GM12801 (cell line): ENCODE data around the gene TOLLIP.

ENCODE experiments used
- TF ChIP-seq, protein P1 (sequence below): IDR thresholded peaks from one replicate; pipeline ENCODE4 v1.5.1; 2011; ENCODE audit warnings: control low read depth; ENCODE audit not compliant: insufficient read length; ENCODE audit errors: extremely low read depth

The TOLLIP gene

DNA sequence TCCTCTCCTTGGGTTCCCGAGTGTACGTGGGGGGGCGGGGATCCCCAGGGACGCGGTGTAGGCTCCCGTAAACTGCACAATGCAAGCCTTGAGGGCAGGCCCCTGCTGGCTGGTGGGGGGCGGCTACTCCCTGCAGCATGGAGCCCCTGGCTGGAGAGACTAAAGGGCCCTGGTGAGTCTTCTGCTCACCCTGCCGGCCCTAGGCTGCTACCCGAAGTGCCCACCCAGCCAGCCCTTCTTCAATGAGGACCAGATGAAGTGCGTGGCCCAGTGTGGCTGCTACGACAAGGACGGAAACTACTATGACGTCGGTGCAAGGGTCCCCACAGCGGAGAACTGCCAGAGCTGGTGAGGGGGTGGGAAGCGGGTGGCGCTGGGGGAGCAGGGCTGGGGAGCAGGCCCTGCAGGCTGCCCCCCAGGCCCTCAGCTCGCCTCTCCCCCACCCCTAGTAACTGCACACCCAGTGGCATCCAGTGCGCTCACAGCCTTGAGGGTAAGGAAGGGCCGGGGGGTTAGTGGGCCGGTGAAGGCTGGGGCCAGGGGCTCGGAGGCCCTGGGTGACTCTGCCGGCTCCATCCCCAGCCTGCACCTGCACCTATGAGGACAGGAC, 69.7 kb downstream of the TOLLIP start:
- TF ChIP-seq, protein P1, sequence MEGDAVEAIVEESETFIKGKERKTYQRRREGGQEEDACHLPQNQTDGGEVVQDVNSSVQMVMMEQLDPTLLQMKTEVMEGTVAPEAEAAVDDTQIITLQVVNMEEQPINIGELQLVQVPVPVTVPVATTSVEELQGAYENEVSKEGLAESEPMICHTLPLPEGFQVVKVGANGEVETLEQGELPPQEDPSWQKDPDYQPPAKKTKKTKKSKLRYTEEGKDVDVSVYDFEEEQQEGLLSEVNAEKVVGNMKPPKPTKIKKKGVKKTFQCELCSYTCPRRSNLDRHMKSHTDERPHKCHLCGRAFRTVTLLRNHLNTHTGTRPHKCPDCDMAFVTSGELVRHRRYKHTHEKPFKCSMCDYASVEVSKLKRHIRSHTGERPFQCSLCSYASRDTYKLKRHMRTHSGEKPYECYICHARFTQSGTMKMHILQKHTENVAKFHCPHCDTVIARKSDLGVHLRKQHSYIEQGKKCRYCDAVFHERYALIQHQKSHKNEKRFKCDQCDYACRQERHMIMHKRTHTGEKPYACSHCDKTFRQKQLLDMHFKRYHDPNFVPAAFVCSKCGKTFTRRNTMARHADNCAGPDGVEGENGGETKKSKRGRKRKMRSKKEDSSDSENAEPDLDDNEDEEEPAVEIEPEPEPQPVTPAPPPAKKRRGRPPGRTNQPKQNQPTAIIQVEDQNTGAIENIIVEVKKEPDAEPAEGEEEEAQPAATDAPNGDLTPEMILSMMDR = no peak

DNA sequence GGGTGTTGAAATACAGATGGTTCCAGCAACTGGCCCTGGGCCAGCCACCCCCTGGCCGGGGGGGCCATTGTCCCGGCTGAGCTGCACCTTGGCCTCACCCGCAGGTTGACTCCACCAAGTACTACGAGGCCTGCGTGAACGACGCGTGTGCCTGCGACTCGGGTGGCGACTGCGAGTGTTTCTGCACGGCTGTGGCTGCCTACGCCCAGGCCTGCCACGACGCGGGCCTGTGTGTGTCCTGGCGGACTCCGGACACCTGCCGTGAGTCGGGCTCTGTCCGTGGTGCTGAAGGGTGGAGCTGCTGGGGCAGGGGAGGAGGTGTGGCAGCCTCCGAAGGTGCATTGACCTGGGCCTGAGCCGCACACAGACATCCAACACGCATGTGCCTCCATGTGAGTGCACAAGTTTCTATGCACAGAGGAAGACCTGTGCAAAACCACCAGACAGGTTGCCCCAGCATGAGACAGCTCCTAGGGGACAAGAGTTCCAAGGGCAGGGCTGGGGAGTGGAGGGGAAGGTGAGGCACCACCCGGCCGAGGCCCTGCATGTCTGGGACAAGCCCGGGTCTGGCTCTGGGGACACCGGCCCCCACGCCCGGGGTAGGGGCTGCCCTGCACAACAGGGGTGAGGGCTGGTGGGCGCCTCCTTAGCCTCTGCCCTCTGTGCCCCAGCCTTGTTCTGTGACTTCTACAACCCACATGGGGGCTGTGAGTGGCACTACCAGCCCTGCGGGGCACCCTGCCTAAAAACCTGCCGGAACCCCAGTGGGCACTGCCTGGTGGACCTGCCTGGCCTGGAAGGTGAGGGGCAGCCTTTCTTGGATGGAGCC, 70.5 kb downstream of the TOLLIP start:
- TF ChIP-seq, protein P1 = no peak

DNA sequence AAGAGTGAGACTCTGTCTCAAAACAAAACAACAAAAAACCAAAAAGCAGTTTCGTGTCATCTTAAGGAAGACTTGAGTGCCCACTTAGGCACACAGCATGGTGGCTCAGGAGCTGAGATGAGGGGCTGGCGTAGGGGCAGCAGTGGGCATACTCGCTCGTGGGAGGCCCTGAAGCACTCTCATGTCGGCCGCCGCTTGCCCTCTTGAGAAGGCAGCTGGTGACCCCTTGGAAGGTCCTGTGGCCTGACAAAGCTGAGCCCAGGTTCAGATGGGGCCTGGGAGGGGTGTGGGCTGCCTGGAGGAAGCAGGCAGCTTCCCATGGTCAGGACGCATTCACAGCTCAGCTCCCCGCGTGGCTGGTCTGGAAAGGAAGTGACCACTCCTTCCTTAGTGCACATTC, 71.6 kb downstream of the TOLLIP start:
- TF ChIP-seq, protein P1 = no peak

DNA sequence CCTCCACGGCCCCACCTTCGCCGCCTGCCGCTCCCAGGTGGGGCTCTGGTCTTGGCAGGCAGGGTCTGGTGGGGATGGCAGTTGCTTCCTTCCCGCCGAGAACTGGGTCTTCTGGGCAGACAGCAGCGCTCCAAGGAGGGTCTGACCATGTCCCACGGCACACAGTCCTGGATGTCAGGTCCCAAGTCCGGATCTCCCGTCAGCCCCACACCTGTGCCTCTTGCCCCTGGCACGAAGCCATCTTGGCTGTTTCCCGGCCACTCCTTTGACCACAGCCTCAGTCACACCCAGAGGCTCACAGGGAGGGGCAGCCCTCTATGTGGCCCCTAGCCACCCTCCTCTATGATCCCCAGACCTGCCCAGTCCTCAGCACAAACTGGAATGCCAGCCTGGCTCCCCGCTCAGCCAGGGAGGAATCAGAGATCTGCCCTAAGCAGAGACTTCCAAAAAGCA, 72.3 kb downstream of the TOLLIP start:
- TF ChIP-seq, protein P1 = no peak

DNA sequence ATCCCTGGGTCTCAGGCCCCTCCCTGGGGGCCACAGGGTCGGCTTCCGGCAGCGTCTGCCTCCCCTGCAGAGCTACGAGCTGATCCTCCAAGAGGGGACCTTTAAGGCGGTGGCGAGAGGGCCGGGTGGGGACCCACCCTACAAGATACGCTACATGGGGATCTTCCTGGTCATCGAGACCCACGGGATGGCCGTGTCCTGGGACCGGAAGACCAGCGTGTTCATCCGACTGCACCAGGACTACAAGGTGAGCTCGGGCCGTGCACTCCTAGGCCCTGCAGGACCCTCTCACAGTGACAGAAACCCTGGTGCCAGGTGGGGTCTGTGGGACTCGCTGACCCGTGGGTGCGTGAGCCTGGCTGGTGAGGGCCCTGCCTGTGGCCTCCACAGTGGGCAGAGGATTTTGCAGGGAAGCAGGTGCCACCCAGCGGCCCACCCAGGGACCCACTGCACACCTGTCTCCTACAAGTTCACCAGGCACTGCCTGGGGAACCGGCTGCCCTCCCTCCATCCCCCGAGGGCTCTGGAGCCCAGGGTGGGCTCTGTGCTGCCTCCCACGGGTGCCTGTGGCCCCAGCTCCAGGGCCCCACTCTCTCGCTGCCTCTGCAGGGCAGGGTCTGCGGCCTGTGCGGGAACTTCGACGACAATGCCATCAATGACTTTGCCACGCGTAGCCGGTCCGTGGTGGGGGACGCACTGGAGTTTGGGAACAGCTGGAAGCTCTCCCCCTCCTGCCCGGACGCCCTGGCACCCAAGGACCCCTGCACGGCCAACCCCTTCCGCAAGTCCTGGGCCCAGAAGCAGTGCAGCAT, 72.9 kb downstream of the TOLLIP start:
- TF ChIP-seq, protein P1 = no peak

DNA sequence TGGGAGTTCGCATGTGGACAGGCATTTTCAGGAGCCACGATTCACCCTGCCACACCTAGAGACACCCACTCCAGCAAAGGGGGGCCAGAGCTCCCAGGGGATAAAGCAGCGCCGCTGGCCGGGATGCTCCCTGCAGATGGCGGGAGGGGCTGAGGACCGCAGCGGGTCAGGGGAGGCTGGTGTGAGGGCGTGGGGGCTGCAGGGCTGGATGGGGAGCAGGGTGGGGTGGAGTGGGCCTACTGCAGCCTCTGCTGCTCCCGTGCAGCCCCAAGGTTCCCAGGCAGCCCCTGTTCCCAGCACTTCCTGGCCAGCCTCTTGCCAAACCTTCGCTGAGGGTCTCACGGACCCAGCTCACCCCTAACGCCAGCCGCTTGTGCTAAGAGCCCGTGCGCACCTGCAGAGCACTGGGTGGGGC, 73.5 kb downstream of the TOLLIP start:
- TF ChIP-seq, protein P1 = no peak

DNA sequence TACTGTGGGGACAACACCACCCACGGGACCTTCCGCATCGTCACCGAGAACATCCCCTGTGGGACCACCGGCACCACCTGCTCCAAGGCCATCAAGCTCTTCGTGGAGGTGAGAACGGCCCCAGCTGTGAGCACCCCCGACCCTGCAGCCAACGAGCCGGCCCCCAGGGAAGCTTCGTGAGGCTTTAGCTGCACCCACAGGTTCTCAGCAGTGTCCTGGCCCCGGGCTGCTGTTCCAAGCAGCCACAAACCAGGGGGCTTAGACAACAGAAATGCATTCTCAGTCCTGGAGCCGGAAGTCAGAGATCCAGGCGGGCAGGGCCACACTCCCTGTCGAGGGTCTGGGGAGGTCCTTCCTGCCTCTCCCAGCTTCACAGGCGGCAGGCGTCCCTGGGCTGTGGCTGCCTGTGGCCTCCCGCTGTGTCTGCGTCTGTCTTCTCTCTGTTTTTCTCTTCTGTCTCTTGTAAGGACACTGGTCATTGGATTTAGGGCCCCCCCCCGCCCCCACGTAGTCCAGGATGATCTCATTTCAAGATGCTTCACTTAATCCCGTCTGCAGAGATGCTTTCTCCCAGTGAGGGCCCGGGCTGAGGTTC, 74.0 kb downstream of the TOLLIP start:
- TF ChIP-seq, protein P1 = no peak
